K562 (cell line): ENCODE measurements around the gene ADCY4. TPM values are rescaled to one million over a fixed set of nuclear protein-coding genes. Genes with fewer than 3 reads are reported as not detected.

ENCODE experiments used
- CBFB ChIP-seq: sonication (generic); formaldehyde crosslinking; IDR thresholded peaks from 2 replicates; pipeline ENCODE4 v1.4.0; 2020; ENCODE audit warnings: mild to moderate bottlenecking, missing genetic modification reagents
- CREBBP ChIP-seq: IDR thresholded peaks from one replicate; pipeline ENCODE4 v1.6.1; 2012; ENCODE audit warnings: low read depth, mild to moderate bottlenecking, control low read depth, inconsistent platforms, low read length
- HDAC6 ChIP-seq: IDR thresholded peaks from 2 replicates; pipeline ENCODE4 v1.6.1; 2012; ENCODE audit warnings: low read depth, mild to moderate bottlenecking, control low read depth, inconsistent platforms, low read length, moderate library complexity
- MBD2 ChIP-seq: sonication (generic); IDR thresholded peaks from 2 replicates; pipeline ENCODE4 v1.6.1; 2016; ENCODE audit warnings: low read depth, borderline replicate concordance
- MEF2D ChIP-seq: conservative IDR thresholded peaks from 2 replicates; pipeline ENCODE4 v1.6.1; 2016; ENCODE audit warnings: low read depth, missing genetic modification characterization, missing compliant biosample characterization
- NFRKB ChIP-seq: fragments of 450-650 bp; IDR thresholded peaks from 2 replicates; pipeline ENCODE4 v1.6.1; 2016; ENCODE audit warnings: low read depth
- POLR3A ChIP-seq: IDR thresholded peaks from 2 replicates; pipeline ENCODE4 v1.6.1; 2011; ENCODE audit warnings: borderline replicate concordance, mild to moderate bottlenecking, moderate library complexity; ENCODE audit not compliant: insufficient read length, insufficient read depth; ENCODE audit errors: extremely low read depth
- RHOXF2B ChIP-seq: fragments of 250-450 bp; sonication (Bioruptor Pico); conservative IDR thresholded peaks from 2 replicates; pipeline ENCODE4 v1.5.1; 2021
- SMAD2 ChIP-seq: fragments of 150-350 bp; IDR thresholded peaks from 2 replicates; pipeline ENCODE4 v1.6.1; 2014; ENCODE audit warnings: low read depth, mild to moderate bottlenecking, low read length
- SREBF2 ChIP-seq: sonication (generic); formaldehyde crosslinking; IDR thresholded peaks from 2 replicates; pipeline ENCODE4 v1.4.0; 2020; ENCODE audit warnings: mild to moderate bottlenecking, missing genetic modification reagents
- TFAM ChIP-seq: fragments of 250-450 bp; sonication (Bioruptor Pico); conservative IDR thresholded peaks from 2 replicates; pipeline ENCODE4 v1.5.0; 2021; ENCODE audit warnings: mild to moderate bottlenecking, moderate library complexity
- ZNF184 ChIP-seq: sonication (generic); formaldehyde crosslinking; IDR thresholded peaks from 2 replicates; pipeline ENCODE4 v1.5.0; 2020; ENCODE audit warnings: missing genetic modification reagents
- ZNF217 ChIP-seq: sonication (generic); formaldehyde crosslinking; IDR thresholded peaks from 2 replicates; pipeline ENCODE4 v1.8.0; 2022; ENCODE audit warnings: mild to moderate bottlenecking, missing genetic modification reagents
- ZNF23 ChIP-seq: fragments of 250-450 bp; sonication (Bioruptor Pico); IDR thresholded peaks from 2 replicates; pipeline ENCODE4 v1.4.0; 2020; ENCODE audit warnings: mild to moderate bottlenecking
- ZNF445 ChIP-seq: fragments of 250-450 bp; sonication (Bioruptor Pico); IDR thresholded peaks from 2 replicates; pipeline ENCODE4 v1.4.0; 2020; ENCODE audit warnings: low read depth, mild to moderate bottlenecking, moderate library complexity
- ZNF561 ChIP-seq: fragments of 450-650 bp; formaldehyde crosslinking; conservative IDR thresholded peaks from 2 replicates; pipeline ENCODE4 v1.4.0; 2020; ENCODE audit warnings: mild to moderate bottlenecking, moderate library complexity
- ZNF785 ChIP-seq: fragments of 250-450 bp; sonication (Bioruptor Pico); IDR thresholded peaks from 2 replicates; pipeline ENCODE4 v1.4.0; 2020; ENCODE audit warnings: mild to moderate bottlenecking
- ZZZ3 ChIP-seq: fragments of 450-650 bp; IDR thresholded peaks from 2 replicates; pipeline ENCODE4 v1.6.1; 2016; ENCODE audit warnings: antibody characterized with exemption, mild to moderate bottlenecking, moderate library complexity
- polyA plus RNA-seq, 8 experiments: library from polyadenylated mRNA; depleted of rRNA in 4 of 8; stranded (reverse) in 5 of 8; unstranded in 3 of 8; fragments of >200 nt; fragmentation: Nextera tagmentation in 2 of 8; fragmentation: Illumina TruSeq in 1 of 8; extraction: Ambion mirVana in 2 of 8; extraction: Trizol in 1 of 8; gene quantifications; 2 replicates each; pipeline versions ENCODE4 v1.2.1 to v1.2.3, GENCODE V29; 2011 to 2014; ENCODE audit warnings: inconsistent platforms in 1 of 8, missing spikeins in 1 of 8
- total RNA-seq, 7 experiments: library from RNA; depleted of rRNA in 6 of 7; stranded (reverse); fragments of >200 nt in 6 of 7; fragmentation: Illumina TruSeq in 2 of 7; extraction: Trizol in 2 of 7; gene quantifications; 2 replicates each; pipeline versions ENCODE4 v1.2.1 to v1.2.3, GENCODE V29; 2011 to 2021; ENCODE audit warnings: low replicate concordance in 1 of 7
- TF ChIP-seq, protein P1 (sequence below): fragments of 250-450 bp; sonication (Bioruptor Pico); IDR thresholded peaks from 2 replicates; pipeline ENCODE4 v1.4.0; 2020; ENCODE audit warnings: mild to moderate bottlenecking, moderate library complexity
- TF ChIP-seq, protein P2 (sequence below): sonication (generic); formaldehyde crosslinking; IDR thresholded peaks from 2 replicates; pipeline ENCODE4 v1.8.0; 2022; ENCODE audit warnings: missing genetic modification reagents, mild to moderate bottlenecking, borderline replicate concordance
- TF ChIP-seq, protein P3 (sequence below): fragments of 450-650 bp; formaldehyde crosslinking; IDR thresholded peaks from 2 replicates; pipeline ENCODE4 v1.4.0; 2022; ENCODE audit warnings: missing genetic modification characterization
- TF ChIP-seq, protein P4 (sequence below): sonication (generic); formaldehyde crosslinking; IDR thresholded peaks from 2 replicates; pipeline ENCODE4 v1.8.1; 2023; ENCODE audit warnings: mild to moderate bottlenecking, missing genetic modification reagents

ADCY4 gene
- total and polyA plus RNA-seq, 9 of the 15 experiments (the other 6 are each of a cell fraction or from before 2014, with no cell fraction given), result 0.04 to 0.31 (median 0.15) TPM; not detected in 2

DNA sequence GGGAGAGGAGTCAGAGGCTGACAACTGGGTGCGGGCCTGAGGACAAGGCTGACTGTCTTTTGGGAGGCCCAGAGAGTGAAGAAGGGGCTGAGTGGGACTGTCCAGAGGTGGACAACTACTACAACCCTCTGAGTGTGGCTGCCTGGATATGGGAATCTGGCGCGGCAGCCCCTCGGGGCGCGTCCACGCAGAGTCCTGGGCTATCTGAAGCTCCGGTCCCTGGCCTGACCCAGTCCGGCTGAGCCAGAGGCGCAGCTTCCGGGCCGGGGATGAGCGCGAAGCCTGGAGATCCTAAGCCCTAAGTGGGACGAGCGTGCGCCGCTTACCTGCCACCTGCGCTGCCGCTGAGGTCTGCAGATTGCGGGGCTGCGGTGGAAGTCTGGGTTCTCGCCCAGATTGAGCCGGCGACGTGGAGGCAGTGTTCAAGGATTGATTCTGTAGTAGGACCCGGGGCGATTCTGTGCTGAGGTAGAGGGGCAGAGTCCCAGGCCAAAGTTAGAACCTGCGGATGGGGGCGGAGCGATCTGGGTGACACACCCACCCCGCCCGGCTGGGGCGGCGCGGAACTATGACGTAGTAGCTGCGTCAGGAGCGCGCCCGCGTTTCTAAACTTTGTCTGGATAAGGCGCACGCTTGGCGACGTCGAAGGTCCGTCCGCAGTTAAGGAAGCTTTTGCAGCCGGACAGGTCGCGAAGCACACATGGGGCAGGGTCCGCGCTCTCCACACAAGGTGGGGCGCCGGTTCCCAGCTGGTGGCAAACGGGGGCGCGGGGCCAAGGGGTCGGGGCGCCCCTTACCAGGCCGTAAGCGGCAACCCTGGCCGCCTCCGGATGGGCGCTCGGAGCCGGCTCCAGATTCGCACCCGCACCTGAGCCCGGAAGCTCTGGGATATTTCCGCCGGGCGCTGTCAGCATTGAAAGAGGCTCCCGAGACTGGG lies 35.3 kb downstream of the ADCY4 start, which contains the start of the genes DHRS1 and NOP9 (continued):
- TF ChIP-seq, protein P1, sequence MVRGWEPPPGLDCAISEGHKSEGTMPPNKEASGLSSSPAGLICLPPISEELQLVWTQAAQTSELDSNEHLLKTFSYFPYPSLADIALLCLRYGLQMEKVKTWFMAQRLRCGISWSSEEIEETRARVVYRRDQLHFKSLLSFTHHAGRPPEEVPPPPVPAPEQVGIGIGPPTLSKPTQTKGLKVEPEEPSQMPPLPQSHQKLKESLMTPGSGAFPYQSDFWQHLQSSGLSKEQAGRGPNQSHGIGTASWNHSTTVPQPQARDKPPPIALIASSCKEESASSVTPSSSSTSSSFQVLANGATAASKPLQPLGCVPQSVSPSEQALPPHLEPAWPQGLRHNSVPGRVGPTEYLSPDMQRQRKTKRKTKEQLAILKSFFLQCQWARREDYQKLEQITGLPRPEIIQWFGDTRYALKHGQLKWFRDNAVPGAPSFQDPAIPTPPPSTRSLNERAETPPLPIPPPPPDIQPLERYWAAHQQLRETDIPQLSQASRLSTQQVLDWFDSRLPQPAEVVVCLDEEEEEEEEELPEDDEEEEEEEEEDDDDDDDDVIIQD (CRISPR knock-in tag), result no peak
- no peak for TF ChIP-seq ZNF217
- TF ChIP-seq TFAM, result no peak
- no peak for TF ChIP-seq SMAD2
- no peak for TF ChIP-seq ZNF561 (CRISPR knock-in tag)
- TF ChIP-seq POLR3A, result no peak
- no peak for TF ChIP-seq SREBF2 (CRISPR knock-in tag)
- TF ChIP-seq MEF2D (tag), result no peak
- TF ChIP-seq CREBBP, result no peak
- TF ChIP-seq RHOXF2B (CRISPR knock-in tag), result no peak
- TF ChIP-seq, protein P2, sequence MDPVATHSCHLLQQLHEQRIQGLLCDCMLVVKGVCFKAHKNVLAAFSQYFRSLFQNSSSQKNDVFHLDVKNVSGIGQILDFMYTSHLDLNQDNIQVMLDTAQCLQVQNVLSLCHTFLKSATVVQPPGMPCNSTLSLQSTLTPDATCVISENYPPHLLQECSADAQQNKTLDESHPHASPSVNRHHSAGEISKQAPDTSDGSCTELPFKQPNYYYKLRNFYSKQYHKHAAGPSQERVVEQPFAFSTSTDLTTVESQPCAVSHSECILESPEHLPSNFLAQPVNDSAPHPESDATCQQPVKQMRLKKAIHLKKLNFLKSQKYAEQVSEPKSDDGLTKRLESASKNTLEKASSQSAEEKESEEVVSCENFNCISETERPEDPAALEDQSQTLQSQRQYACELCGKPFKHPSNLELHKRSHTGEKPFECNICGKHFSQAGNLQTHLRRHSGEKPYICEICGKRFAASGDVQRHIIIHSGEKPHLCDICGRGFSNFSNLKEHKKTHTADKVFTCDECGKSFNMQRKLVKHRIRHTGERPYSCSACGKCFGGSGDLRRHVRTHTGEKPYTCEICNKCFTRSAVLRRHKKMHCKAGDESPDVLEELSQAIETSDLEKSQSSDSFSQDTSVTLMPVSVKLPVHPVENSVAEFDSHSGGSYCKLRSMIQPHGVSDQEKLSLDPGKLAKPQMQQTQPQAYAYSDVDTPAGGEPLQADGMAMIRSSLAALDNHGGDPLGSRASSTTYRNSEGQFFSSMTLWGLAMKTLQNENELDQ (CRISPR knock-in tag), result no peak
- TF ChIP-seq MBD2, result peak; percentile 68
- TF ChIP-seq, protein P3, sequence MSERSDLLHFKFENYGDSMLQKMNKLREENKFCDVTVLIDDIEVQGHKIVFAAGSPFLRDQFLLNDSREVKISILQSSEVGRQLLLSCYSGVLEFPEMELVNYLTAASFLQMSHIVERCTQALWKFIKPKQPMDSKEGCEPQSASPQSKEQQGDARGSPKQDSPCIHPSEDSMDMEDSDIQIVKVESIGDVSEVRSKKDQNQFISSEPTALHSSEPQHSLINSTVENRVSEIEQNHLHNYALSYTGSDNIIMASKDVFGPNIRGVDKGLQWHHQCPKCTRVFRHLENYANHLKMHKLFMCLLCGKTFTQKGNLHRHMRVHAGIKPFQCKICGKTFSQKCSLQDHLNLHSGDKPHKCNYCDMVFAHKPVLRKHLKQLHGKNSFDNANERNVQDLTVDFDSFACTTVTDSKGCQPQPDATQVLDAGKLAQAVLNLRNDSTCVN (CRISPR knock-in tag), result no peak
- TF ChIP-seq ZZZ3, result no peak
- TF ChIP-seq ZNF23 (CRISPR knock-in tag), result no peak
- no peak for TF ChIP-seq HDAC6
- no peak for TF ChIP-seq ZNF184 (CRISPR knock-in tag)
- TF ChIP-seq, protein P4, sequence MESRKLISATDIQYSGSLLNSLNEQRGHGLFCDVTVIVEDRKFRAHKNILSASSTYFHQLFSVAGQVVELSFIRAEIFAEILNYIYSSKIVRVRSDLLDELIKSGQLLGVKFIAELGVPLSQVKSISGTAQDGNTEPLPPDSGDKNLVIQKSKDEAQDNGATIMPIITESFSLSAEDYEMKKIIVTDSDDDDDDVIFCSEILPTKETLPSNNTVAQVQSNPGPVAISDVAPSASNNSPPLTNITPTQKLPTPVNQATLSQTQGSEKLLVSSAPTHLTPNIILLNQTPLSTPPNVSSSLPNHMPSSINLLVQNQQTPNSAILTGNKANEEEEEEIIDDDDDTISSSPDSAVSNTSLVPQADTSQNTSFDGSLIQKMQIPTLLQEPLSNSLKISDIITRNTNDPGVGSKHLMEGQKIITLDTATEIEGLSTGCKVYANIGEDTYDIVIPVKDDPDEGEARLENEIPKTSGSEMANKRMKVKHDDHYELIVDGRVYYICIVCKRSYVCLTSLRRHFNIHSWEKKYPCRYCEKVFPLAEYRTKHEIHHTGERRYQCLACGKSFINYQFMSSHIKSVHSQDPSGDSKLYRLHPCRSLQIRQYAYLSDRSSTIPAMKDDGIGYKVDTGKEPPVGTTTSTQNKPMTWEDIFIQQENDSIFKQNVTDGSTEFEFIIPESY (CRISPR knock-in tag), result no peak
- TF ChIP-seq ZNF445 (CRISPR knock-in tag), result no peak
- TF ChIP-seq ZNF785, result no peak
- TF ChIP-seq CBFB (CRISPR knock-in tag), result no peak
- TF ChIP-seq NFRKB, result no peak
